ENCODE results near the gene DPP6.

DPP6 gene

DNA sequence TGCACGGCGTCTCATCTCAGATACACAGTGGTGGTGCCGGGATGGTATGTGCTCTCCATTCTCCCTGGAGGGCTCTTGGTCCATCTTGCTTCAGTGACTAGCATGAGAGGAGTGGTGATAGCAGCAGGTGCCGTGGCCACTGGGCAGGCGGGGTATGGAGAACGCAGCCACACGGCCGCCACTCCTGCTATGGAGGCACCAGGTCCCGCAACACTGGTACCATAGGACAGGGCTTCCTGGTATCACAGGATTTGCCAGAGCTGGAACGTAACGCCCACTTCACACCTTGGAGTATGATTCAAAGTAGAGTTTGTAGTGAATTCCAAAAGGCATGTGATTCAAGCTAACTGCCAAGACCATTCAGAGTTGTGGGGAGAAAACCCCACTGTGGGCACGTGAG lies 284.1 kb downstream of the DPP6 start:
- no peak for DNase-seq (ENCODE audit: low read depth in 2 of 2)

DNA sequence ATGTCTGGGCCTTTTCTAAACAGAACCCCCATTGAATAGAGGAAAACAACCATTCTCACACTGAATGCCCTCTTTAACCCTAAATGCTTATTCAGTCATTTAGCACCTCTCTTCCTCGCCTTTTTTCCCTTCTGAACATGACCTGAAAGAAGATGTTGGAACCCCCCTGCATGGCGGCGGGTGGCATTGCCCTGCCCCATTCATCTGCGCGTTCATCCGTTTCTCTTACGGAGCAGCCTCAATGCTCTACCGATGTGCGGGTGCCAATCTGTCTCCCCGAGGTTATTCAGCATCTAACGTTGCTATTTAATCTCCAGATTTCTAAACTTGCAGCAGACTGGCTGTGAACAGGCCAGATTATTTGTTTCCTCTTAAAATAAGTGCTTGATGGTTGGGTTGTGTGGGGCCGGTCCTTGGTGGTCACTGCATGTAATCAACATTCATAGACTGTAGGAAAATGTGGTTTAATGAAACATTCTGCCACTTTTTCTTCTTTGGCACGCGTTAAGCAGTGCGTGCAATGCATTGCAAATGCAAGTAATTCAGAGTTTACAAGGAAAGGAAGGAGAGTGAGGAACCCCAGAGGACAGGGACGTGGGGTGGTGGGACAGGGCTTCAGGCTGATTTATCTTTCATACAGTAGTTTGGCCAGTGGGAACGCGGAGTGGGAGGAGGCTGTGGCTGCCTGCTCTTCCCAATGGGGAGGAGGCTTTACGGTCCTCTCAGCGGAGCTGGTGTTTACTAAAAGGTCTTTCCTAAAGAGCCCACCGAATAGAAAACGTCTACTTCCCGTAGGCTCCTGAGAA lies 286.7 kb downstream of the DPP6 start:
- DNase-seq (ENCODE audit: low read depth in 2 of 2), result no peak

DNA sequence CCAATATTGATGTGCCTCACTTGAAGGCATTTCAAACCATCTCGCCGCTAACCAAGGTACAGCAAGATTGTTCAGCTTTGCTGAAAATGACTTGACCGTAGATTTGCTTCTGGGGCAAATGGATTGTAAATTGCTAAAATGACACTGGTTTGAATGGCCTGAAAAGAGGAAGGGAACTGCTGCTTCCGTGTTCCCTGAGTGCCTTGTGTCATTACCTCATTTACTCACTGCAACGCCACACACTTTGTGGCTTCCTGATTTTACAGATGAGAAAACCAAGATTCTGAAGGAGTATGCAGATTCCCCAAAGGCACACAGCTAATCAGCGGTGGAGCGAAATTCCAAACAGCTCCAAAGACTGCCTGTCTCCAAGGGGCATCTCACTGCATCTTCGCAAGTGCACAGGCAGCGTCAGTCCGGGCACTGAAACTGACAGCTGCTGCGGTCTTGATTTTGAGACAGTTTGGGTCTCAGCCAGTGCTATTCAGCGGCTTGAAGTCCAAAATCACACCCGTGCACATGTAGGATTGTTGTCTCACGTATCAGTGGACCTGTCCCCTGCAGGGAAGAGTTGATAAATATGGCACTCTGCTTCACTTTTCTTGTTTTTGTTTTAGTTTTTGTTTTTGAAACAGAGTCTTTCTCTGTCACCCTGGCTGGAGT lies 290.9 kb downstream of the DPP6 start:
- no peak for DNase-seq (ENCODE audit: low read depth in 2 of 2)

DNA sequence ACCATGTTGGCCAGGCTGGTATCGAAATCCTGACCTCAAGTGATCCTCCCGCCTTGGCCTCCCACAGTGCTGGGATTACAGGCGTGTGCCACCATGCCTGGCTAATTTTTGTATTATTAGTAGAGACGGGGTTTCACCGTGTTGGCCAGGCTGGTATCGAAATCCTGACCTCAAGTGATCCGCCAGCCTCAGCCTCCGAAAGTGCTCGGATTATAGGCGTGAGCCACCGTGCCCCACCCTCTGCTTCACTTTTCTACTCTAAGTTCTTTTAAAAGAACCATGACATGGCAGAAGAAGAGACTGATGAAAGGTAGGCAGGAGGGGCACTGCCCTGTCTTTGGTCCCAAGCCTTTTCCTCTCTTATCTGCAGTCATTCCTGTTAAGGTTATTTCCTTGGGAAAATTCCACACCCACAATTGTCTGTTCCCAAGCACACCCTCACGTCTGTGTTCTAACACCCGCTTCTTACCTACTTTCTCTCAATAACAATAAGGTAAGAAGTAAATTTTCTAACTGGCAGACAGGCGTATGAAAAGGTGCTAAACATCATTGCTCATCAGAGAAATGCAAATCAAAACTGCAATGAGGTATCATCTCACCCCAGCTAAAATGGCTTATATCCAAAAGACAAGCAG lies 291.7 kb downstream of the DPP6 start:
- DNase-seq (ENCODE audit: low read depth in 2 of 2), result no peak

DNA sequence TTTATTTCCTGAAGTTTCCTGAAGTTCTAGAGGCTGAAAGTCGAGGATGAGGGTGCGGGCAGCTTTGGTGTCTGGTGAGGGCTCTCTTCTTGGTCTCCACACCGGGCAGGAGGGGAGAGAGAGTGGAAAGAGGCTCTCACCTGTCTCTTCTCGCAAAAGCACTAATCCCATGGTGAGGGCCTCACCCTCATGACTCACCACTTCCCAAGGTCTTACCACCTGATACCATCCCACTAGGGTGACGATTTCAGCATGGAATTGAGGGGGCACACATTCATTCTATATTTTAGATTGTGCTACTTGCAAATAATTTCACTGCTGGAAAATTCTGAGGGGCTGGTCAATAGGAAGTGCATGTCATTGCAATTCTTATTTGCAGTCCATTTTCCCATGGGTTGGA lies 292.9 kb downstream of the DPP6 start:
- DNase-seq (ENCODE audit: low read depth in 2 of 2), result no peak

DNA sequence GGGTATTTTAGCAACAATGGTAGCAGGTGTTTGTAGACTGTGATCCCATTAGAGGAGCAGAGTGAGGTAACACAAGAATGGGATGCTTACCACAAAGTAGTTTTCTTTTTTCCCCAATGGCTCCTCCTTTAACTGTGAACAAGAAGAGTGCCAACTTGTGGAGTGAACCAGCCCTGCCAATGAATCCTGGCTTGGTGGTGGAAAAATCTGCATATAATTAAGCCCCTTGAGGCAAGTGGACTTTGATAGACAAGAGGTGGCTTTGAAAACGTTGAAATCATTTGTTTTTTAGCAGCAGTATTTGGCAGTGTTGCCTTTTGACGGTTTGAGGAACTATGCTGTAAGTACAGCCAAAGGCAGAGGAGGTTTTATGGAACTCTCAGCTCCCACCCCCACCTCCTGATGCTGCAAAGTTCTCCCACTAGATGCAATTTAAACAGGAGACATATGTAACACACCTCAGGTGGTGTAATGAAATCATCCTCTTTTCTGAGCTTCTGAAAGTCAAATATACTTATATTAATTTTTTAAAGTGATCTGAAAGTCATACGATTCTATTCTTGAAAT lies 295.6 kb downstream of the DPP6 start:
- no peak for DNase-seq (ENCODE audit: low read depth in 2 of 2)

DNA sequence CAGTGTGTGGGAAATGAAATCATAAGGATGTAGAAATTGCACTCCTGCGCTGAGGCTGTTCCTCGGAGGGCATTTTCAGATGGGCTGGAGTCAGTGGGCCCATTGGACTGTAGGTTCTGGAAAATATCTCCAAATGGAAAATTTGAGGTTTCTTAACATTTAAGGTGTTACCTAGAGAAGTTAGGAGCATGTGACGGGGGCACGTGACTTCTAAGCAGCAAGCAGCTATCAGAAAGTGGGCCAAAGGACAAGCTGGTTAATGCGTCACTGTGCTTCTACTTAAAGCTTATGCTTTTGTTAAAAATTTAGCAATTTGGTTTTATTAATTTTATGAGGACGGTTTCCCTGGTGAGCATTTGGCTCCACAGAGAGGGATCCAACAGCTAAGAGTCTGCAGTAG lies 298.7 kb downstream of the DPP6 start:
- DNase-seq (ENCODE audit: low read depth in 2 of 2), result no peak

DNA sequence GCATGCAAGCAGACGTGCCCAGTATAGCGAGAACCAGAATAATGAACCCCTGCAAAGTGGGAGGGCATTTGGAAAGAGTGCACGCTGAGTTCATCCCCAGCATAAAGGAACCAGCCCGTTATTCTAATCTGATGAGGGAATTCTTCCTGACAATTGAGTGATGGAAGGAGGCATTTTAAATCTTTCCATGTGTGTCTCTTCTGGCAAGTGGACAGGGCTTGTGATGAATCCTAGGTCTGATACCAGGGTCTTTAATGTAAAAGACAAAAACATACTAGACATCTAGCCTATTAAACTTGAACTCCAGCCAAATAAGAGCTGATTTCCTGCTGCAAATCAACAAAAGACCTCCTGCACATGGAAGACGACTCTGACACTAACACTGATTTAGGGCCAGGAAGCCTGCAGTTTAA lies 301.2 kb downstream of the DPP6 start:
- DNase-seq (ENCODE audit: low read depth in 2 of 2), result no peak

DNA sequence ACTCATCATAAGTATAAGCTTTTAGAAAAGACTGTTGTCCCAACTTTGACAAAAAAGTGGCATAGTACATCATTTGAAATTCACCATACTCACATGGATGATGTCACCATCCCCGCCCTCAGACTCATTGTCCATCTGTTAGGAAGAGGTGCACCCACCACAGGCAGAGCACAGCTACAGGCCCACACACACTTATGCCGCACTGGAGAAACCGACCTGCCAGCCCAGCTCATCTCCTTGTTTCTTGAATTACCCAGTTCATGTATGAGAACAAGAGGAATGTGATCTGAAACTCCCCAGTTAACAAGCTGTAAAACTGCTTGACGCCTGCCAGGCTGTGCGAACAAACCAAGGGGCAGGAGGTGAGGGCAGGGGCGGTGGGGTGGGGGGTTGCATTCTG lies 312.0 kb downstream of the DPP6 start:
- no peak for DNase-seq (ENCODE audit: low read depth in 2 of 2)

DNA sequence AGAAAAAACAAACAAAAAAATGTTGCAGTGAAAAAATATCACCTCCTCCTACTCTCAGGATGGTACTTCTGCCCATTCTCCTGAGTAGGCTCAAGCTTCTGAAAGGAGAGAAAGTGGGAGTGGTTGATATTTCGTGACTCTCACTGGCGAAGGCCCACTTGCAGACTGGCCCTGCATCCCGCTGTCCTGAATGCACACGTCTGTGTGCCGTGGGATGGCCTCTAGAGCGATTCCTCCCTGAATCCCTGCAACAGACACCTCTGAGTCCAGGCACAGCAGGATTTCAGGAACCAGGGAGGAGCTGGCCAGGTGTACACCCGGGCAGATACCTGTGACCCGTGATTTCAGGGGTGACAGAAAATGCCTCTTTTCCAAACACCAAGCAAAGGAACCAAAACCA lies 319.2 kb downstream of the DPP6 start:
- DNase-seq (ENCODE audit: low read depth in 2 of 2), result no peak

DNA sequence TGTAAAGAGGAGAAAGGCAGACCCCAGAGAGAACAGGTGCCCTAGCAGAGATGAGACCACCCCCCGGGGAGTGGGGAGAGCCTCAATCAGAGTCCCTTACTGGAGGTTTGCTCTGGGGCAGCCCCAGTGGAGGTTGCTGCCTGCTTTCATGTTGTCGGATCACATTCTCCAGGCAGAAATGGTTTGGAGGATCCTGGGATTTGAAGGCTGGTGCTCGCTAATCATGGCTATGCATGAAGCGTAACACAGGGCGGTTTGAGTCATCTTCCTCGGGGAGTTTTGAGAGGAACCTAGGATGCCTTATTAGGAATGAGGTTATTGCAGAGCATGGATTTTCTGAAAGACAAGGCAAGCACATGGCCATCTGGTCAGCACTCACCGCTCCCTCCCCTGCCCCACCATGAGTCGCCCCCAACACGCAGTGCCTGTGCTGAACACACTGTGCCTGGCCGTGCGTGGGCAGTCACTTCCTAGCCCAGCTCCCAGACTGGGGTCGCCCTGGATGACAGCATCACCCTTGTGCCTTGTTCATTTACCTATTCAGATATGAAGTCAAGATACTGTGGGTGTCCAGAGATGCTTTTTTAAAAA lies 319.9 kb downstream of the DPP6 start:
- DNase-seq (ENCODE audit: low read depth in 2 of 2), result no peak

DNA sequence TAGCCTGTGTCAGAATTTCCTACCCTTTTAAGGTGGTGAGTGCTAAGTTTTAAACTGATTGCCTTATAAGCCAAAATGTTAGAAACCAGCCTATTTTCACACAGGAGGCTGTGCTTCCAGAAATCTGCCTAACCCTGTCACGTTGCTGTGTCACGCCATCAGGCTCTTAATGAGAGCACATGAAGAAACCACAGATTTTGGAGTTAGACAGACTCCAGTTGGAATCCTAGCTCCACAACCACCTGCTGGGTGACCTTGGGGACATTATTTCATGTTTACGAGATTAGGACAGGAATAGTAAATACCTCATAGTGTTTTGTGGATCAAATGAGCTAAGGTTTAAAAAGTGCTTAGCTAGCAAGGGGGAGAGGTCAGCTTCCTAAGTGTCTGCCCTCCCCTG lies 321.8 kb downstream of the DPP6 start:
- DNase-seq (ENCODE audit: low read depth in 2 of 2), result no peak

DNA sequence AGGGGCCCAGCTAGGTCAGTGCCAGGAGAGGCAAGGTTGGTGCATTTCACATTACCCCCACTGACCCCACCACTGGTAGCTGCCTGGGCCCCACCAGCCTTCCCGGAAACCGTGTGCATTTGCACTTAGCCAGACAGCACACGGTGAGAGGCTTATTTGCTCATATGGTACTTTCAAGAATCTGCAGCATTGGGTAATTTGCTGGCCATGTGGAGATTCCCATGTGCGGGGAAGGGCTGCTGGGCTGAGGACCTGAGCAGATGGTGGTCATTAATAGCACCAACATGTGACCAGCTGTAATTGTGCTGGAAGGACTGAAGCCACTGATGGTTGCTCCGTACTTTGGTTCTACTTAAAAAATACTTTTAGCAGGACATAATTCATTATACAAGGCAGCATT lies 323.8 kb downstream of the DPP6 start:
- no peak for DNase-seq (ENCODE audit: low read depth in 2 of 2)

DNA sequence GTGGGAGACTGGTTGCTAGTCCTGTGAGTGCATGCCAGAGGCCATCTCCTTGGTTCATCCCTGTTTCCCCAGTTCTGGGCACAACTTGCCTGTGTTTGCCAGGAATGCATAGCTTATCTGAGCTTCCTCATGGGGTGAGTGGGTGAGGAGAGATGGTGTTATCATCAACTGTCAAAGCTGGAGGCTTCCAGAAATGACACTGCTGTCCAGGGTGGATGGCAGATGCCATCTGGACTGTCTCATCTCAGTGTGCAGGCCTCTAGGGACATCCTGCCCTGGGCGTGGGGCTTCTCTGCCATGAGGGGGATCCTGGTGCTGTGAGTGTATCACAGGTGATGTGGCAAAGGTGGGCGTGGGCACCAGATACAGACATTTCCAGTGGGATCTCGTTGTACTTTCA lies 328.6 kb downstream of the DPP6 start:
- DNase-seq (ENCODE audit: low read depth in 2 of 2), result no peak

DNA sequence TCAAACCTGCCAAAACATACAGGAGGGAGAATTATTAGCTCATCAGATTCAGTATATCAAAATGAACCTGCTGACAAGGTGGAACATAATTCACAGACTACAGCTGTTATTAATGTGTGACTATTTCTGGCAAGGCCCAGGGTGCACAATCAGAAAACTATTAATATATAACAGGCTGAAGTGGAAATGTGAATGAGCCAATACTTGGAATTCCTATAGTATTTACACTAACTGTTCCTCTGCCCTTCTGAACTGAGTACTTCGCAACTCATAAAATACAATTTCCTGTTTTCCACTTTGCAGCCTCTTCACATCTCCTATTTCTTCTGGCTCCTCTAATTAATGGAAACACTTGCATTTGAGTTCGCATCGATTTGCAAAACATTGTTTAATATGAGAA lies 330.8 kb downstream of the DPP6 start:
- no peak for DNase-seq (ENCODE audit: low read depth in 2 of 2)

DNA sequence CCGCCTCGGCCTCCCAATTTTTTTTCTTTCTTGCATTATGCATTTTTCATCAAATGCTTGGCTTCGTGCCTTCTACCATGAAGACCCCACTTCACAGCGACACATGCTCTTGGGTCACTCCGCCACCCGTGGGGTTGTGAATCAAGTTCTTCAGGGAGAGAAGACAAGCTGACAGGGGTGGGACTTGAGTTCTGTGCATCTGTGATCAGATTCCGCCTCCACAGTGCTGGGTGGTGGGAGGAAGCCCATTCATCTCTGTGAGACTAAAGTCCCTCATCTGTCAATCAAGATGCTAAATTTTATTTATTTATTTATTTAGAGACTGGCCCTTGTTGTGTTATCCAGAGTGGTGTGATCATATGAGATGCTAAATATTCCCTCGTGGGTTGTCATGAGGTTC lies 333.0 kb downstream of the DPP6 start:
- no peak for DNase-seq (ENCODE audit: low read depth in 2 of 2)

DNA sequence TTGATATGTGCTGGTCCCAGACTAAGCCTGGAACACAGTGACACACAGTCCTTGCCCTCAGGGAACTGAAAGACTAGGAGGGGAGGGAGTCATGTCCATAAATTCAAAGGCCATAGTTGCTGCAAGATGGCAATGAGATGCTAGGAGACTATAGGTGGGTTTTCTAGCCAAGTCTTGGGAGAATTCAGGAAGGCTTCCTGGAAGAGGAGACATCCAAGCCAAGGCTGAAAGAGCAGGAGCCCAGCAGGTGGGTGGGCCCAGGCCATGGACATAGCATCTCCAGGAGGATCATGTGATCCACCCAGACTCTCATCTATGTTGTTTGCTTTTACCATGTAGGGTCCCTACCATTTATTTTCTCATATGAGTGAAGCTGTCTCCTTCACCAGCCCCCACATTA lies 335.1 kb downstream of the DPP6 start:
- no peak for DNase-seq (ENCODE audit: low read depth in 2 of 2)

DNA sequence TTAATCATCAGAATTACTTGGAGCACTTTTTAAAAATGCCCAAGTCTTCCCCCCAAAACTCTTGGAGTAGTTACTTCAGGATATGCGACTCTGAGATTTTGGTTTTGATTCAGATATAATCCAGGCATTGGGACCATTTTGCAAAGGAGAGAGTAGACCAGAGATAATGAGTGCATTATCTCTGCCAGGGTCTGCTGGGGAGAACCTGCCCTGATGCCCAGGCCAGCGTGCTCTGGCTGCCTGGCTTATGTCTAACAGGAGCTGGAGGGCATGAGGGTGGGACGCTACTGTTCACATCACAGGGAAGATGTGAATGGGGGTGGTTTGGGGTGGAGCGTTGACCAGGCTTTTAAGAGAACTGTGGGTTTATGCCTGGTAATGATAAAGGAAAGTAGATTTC lies 336.2 kb downstream of the DPP6 start:
- no peak for DNase-seq (ENCODE audit: low read depth in 2 of 2)

DNA sequence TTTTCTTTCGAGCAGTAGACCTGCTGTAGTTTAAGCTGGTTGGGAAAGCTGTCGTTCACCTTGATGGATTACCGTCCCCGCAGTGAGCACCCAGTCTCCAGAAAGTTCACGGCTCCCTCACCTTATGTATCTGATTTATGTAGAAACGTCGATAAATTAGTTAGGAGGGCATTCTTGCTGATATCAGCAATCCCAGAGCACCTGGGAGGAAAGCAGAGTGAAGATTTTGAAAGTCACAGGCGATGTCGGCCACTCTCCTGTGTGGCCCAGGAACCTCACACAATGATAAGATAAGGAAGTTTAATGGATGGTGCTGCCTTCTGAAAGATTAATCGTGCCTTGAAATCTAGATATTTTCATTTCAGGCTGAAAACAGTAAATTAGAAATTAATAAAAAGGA lies 336.8 kb downstream of the DPP6 start:
- no peak for DNase-seq (ENCODE audit: low read depth in 2 of 2)

DNA sequence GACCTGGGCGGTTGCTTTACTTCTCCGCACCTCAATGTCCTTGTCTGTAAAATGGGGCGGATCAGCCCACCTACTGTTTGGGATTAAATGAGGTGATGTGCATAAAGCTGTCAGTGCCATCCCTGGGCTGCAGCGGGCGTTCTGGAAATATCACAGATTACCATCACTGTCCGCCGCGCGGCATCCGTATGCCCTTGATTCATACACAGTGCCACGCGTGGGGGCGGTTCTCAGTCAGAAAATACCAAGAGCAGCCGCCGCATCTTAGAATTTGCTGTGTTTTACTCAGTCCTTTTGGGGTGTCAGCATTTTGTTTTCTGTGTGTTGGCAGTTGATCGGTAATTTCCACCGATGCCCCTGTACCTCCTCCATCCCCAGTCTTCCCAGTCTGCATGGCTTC lies 338.8 kb downstream of the DPP6 start:
- DNase-seq (ENCODE audit: low read depth in 2 of 2), result no peak

DNA sequence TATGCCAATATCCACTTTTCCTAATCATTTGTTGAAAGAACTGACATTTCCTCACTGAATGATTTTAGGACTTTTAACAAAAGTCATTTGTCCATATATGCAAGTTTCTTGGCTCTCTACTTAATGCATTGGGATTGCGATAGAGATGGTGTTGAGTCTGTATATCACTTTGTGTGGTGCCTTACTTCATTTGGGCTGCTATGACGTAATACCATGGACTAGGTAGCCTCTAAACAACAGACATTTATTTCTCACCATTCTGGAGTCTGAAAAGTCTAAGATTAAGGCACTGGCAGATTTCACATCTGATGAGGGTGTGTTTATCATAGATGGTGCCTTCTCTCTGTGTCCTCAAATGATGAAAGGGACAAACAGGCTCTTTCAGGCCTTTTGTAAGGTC lies 342.6 kb downstream of the DPP6 start:
- no peak for DNase-seq (ENCODE audit: low read depth in 2 of 2)

DNA sequence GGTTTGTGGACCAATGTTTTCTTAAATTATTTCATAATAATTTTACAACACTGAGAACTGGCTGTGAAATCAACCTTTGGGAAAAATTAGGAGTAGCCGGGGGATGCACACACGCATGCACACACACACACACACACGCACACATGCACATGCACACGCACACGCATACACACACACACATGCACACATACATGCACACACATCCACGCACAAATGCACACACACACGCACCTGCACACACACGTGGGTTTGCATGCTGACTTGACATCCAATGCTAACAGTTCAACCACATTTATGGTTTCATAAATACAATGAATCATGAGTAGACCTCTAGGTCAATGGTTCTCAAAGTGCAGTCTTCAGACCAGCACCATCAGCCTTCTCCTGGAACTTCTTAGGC lies 354.1 kb downstream of the DPP6 start:
- DNase-seq (ENCODE audit: low read depth in 2 of 2), result no peak

Measured in activated CD8-positive, alpha-beta memory T cell treated with anti-CD3 and anti-CD28 coated beads for 4 hours (primary cell).